Activated CD8-positive, alpha-beta memory T cell treated with anti-CD3 and anti-CD28 coated beads for 24 hours (primary cell): ENCODE results near the gene ZSWIM5.
"Not testable (repeated sequence)": the region's sequence is repeated elsewhere in the genome, so short reads cannot be mapped to it uniquely, and the experiment has no call there.

Source experiments
- DNase-seq: peaks from one replicate; pipeline ENCODE4 v3.0.0-alpha.2; 2020

ZSWIM5 gene

DNA sequence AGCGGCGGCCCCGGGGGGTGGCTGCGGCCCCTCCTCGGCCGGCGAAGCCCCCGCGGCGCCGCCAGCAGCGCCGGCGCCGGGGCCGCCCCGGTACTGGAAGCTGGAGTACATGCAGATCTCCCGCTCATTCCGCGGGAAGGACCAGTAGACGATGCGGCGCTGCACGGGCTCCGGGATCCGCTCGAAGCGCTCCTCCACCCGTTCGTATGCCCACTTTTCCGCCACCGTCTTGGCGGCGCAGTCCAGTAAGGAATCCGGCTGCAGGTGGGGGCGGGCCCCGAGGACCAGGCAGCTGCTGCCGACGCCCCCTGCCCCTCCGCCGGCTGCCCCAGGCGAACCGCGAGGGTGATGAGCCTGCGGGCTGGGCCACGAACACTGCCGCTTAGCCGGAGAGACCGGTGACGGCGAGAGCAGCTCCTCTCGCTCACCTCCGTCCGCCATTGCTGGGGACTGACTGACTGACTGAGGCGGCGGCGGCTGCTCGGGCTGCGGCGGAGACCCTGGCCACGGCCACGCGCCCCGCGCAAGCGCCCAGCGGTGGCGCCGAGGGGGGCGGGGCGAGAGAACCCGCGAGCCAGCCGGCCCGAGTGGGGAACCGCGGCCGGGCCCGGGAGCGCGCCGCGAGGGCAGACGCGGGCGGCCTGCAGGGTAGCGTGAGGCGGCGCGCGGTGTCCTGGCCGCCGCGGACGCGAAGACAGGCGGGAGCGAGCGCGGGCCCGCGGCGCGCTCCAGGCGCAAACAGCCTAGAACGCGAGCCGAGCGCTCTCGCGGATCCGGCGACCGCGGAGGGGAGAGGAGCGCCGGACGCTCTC is at the start of gene ZSWIM5:
TSS of gene ZSWIM5 (minus strand) at position 696 of the 812 bp plus-strand sequence. CDS start at position 441, 255 bp downstream.
- DNase-seq = peak; percentile 85

DNA sequence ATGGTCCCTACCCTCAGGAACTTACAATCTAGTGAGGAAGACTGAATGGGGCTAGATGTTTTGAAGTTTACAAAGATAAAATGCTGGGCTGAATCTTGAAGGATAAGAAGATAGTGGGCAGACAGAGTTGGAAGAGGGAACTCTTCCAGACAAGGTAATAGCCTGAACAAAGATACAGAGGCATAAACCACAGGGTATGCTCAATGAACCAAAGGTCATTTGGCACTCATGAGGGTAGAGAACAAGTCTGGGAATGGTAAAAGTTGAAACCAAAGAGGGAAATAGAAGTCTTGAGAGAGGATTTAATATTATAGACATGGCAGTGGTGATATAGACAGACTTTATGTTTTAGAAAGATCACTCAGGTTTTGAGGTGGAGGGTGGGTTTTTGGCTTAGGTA is 48.1 kb upstream of the ZSWIM5 start:
- no peak for DNase-seq

DNA sequence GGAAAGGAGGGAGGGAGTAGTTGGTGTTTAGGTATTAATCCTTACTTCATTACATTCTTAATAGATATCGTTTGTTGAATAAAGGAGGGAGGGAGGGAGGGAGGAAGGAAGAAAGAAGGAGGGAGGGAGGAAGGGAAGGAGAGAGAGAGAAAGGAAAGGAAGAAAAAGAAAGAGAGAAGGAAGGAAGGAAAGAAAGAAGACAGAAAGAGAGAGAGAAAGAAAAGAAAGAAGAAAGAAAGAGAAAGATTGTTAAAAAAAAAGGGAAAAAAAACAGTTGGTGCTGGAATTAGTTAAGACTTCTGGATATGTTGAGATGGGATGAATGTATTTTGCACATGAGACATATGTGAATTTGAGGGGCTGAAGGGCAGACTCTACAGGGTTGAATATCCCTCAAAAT is 44.1 kb upstream of the ZSWIM5 start:
- DNase-seq = no peak

DNA sequence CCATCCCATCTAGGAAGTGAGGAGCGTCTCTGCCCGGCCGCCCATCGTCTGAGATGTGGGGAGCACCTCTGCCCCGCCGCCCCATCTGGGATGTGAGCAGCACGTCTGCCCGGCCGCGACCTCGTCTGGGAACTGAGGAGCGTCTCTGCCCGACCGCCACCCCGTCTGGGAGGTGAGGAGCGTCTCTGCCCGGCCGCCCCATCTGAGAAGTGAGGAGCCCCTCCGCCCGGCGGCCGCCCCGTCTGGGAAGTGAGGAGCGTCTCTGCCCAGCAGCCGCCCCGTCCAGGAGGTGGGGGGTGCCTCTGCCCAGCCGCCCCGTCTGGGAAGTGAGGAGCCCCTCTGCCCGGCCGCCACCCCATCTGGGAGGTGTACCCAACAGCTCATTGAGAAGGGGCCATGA is 41.6 kb upstream of the ZSWIM5 start:
- not testable (repeated sequence) for DNase-seq

DNA sequence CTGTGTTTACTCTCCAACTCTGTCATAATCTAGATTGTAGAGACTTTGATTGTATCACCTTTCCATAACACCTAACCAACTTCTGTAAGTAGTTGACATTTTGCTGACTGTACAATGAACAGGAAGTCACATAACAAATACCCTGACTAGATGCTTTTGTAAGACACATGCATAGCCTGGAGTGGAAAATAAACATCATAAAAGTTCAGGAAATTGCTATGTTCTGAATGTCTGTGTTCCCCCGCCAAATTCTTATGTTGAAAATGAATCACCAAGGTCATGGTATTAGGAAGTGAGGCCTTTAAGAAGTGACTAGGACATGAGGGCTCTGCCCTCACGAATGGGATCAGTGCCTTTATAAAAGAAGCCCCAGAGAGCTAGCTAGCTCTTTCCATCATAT is 40.4 kb upstream of the ZSWIM5 start:
- no peak for DNase-seq

DNA sequence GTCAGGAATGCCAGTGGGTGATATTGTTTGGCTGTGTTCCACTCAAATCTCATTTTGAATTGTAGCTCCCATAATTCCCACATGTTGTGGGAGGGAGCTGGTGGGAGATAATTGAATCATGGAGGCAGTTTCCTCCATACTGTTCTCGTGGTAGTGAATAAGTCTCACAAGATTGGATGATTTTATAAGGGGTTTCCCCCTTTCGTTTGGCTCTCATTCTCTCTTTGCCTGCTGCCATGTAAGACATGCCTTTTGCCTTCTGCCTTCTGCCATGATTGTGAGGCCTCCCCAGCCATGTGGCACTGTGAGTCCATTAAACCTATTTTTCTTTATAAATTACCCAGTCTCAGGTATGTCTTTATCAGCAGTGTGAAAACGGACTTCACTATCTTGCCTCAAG is 40.0 kb upstream of the ZSWIM5 start:
- not testable (repeated sequence) for DNase-seq

DNA sequence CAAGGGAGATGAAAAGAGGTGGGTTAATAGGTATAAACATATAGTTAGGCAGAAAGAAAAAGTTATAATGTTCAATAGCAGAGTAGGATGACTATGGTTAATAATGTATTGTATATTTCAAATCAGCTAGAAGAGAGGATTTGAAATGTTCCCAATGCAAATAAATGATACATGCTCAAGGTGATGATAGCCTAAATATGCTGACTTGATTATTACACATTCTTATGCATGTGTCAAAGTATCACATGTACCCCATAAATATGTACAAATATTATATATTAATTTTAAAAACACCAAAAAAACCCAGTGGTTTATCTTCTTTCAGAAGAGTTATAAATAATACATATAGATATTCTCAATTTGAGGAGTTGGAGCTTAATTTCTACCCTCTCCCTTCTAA is 38.3 kb upstream of the ZSWIM5 start:
- no peak for DNase-seq

DNA sequence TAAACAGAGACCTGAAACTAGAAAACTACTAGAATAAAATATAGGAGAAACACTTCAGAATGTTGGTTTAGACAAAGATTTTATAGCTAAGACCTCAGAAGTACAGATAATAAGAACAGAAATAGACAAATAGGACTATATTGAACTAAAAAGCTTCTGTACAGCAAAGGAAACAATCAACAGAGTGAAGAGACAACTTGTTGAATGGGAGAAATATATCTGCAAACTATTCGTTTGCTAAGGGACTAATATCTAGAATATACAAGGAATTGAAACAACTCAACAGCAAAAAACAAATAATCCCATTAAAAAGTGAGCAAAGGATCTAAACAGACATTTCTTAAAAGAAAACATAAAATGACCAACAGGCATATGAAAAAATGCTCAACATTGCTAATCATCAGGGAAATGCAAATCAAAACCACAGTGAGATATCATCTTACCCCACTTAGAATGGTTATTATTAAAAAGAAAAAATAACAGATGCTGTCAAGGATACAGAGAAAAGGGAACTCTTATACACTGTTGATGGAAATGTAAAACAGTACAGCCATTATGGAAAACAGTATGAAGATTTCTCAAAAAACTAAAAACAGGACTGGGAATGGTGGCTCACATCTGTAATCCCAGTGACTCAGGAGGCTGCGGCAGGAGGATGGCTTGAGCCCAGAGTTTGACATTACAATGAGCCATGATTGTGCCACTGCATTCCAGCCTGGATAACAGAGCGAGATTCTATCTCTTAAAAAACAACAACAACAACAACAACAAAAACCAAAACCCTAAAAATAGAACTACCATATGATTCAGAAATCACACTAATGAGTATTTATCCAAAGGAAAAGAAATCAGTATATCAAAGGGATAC is 37.3 kb upstream of the ZSWIM5 start:
- no peak for DNase-seq

DNA sequence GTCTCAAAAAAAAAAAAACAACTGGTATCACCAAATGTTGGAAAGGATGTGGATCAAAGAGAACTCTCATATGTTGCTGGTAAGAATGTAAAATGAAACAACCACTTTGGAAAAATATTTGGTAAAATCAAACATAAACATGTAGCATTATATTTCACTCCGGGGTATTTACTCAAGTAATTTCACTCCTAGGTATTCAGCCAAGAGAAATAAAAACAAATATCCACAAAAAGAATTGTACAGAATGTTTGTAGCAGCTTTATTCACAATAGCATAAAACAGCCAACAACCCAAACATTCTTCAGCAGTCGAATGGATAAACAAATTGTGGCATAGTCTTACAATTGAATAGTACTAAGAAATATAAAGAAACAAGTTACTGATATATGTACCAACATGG is 32.4 kb upstream of the ZSWIM5 start:
- no peak for DNase-seq

DNA sequence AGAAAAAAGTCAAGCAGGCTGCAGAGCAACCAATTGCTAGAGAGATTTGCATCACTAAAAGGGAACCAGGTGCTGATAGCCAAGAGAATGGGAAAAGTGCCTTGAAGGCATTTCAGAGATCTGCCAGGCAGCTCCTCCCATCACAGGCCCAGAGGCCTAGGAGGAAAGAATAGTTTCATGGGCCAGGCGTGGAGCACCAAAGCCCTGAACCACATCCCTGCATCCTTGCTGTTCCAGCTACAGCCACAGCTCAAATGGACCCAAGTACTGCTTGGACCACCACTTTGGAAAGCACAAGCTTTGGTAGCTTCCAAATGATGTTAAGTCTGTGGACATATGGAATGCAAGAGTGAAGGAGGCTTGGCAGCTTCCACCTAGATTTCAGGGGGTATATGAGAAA is 29.7 kb upstream of the ZSWIM5 start:
- no peak for DNase-seq

DNA sequence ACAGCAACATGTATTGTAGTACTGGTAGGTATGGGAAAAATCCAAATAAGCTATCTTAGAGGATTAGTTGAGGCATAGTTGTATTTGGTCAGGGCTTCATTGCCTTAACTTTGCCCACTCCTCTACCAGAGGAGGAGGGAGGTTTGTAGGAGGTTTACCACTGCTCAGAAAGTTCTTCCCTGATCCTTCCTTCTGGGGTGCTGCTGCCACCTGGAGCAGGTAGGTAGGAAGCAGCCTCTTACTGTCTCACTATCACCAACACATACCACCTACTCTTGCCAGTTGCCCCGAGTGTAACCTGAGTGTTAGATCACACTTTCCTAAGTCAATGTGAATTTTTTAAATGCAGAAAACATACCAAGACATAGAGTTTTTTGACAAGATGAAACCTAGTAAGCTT is 24.1 kb upstream of the ZSWIM5 start:
- no peak for DNase-seq

DNA sequence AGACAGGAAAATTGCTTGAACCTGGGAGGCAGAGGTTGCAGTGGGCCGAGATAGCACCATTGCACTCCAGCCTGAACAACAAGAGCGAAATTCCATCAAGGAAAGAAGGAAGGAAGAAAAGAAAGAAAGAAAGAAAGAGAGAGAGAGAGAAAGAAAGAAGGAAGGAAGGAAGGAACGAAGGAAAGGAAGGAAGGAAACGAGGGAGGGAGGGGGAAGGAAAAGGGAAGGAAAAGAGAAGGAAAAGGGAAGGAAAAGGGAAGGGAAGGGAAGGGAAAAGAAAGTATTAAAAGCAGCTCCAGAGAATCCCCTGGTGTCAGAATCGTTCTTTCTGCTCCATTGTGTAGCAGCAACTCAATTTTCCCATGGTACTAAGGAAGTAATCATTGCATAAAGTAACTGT is 19.2 kb upstream of the ZSWIM5 start:
- DNase-seq = no peak

DNA sequence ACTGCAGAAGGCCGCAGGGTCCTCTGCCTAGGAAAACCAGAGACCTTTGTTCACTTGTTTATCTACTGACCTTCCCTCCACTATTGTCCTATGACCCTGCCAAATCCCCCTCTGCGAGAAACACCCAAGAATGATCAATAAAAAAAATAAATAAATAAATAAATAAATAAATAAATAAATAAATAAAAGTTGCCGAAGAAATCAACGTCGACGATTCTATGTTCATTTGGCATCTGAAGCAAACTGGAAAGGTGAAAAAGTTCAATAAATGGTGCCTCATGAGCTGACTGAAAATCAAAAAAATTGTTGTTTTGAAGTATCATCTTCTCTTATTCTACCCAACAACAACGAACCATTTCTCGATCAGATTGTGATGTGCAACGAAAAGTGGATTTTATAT is 17.3 kb upstream of the ZSWIM5 start:
- DNase-seq = not testable (repeated sequence)

DNA sequence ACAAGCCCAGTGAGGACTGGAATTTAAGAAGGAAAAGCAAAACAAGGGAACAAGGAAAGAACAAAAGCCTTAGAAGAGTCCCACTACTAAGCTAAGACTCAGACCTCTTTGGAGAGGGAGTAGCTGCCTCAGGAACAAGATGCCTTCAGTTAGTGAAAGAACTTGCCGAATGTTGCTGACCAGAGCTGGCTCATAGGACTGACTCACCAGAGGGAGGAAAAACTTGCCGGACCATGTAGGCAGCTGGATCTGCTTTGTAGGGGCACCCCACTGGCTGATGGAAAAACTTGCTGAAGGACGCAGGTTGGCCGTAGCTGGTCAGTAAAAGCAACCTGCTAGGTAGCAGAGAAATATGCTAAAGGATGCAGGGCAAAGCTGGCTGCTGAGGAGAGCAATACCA is 15.3 kb upstream of the ZSWIM5 start:
- DNase-seq = no peak

DNA sequence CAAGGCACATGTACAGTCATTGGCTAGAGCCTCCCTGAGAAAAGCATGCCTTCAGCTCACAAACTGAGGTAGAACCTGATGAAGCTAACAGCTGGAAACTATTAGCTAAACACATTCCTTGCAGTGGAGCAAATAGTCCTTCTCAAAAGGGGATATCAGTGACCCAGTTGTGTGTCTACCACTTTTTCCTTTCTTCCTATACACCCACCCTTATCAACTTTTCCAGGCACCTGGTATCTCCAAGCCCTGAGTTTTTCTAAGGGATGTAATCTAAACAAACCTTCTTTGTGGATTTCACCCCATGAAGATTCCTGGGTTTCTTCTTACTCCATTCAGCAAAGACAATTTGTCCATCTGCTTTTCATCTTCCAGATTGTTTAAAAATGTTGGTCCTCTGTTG is 10.5 kb upstream of the ZSWIM5 start:
- no peak for DNase-seq

DNA sequence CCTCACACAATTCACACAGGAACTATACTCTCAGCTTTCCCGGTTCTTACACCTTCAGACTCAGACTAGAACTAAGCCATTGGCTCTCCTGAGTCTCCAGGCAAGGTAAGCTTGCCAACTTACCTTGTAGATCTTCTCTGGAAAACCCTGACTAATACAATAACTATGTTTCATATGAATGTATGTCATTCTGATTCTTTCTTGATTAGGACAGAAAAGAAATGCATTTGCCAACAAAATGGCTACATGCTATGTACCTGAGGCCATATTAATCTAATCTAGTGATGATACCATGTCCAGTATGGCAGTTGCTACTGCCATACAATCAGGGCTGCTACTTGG is 9.8 kb upstream of the ZSWIM5 start:
- DNase-seq = no peak

DNA sequence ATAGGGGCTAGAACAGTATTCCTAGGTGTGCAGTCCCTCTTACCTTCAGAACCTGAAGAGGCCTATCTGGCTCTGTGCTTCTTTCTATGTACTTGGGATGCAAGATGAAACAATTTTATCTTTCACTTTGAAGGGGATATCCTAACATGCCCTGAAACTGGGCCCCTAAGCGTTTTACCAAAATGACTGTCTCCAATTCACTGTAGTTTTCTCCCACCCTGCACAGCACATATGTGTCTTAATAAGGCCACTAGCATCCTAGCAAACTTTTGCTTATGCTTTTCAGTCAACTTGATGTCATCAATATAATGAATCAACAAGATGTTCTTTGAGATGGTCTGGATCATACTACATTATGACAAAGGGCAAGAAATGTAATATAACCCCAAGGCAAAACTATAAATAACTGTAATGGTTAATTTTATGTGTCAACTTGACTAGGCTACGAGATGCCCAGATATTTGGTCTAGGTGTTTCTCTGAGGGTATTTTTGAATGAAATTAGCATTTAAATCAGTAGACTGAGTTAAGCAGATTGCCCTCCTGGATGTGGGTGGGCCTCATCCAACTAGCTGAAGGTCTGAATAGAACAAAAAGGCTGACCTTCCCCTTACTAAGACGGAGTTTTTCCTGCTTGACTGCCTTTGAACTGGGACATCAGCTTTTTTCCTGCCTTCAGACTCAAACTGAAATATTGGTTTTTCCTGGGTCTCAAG is 9.2 kb upstream of the ZSWIM5 start:
- DNase-seq = no peak

DNA sequence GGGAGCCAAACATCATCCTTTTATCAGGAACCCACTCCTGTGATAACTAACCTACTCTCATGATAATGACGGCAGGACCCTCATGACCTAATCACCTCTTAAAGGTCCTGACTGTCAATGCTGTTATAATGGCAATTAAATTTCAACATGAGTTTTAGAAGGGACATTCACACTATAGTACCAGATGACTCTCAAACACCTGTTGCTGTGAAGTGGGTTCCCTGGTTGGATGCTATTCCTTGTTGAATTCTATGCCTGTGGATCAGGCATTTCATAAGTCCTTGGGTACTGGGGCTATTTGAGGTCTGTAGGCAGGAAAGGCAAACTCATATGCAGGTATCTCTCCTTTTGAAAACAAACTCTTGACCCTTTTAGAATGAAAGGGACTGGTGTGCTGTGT is 7.5 kb upstream of the ZSWIM5 start:
- no peak for DNase-seq

DNA sequence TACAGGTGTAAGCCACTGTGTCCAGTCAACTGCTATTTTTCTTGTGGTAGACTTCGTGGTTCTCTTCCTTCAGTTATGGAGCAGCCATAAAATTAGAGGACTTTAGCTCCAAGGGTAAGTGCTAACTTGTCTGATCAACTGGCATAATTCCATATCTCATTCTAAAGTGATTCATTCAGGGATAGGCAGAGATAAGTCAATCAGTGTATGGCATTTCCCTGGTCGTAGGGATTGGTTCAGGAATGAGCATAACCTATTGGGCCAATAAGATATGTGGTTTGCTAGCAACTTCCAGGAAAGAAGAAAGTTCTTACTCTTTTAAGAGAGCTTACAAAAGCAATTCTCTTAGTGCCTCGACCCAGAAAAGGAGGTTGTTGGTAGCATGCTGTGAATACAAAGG is 4.7 kb upstream of the ZSWIM5 start:
- no peak for DNase-seq

DNA sequence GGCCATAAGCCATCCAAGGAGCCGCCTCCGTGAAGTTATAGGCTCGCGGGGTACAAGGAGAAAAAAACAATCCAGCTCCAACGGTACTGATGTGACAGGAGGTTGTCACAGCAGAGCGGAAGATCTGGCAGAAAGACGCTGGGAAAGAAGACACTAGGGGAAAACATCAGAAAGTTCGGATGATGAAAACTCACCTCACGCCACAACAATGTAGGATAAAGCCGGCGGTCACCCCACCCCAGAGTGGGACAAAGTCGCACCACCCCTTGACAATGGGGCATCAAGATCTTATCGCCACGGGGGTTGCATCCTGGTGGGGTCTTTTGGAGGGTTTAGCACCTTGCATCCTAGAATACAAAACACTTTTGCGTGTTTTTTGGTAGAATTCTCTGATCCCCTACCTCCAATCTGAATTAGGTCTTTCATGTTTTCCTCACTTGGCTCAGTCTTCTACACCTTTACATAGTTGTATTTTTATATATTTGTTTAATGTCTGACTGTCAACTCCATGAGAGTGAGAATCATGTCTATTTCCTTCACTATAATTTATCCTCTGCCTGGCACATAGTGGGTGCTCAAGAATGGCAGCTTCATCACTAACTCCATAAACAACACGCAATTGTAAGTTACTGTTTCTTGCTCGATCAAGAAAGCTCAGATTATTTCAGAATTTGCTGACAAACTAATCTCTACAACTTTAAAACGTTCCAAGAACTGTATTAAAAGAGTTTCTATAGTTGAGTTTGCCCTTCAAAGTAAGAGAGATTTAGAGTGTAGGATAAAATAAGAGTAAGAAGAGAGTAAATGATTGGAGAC is 611 bp upstream of the ZSWIM5 start:
- DNase-seq = no peak

DNA sequence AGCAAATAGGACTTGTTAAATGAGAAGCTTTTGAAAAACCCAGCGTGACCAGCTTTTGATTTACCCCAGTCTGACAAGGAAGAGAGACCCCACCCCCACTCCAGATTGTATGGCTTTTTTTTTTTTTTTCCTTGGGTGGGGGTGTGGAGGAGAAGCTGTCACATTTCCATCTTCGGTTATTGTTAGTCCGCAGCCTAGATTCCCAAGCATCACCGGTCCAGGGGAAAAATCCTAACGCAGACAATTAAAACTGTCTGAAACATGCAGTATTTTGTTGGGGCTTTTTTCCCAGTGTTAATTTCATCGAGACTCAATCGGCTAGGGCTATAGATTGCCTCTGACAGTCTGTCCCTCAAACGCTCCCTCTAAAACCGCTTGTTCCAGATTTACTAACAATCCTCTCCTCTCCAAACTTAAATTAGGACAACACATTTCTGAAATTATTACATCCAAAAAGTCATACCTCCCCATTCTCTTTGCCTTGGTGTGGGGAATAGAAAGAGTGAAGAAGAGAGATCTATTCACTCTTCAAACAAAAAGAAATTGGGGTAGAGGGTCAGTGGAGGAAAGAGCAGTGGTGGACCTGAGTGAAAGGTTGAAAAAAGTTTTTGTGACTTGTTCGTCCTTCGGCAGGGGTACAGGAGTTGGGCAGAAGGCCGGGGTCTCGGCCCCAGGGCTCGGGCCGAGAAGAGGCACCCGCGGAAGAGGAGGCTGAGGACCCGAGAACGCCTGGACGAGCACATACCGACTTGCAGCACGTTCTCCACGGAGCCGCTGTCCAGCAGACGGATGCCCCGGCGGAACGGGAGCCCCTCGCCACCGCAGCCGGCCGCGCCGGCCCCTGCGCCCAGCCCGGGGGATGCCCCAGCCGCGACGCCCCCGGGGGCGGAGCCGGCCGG is 1.1 kb downstream of the ZSWIM5 start:
- peak; percentile 67 for DNase-seq
